Suprapubic skin (tissue), 3 donors: ENCODE results near the gene POLA2.

Source experiments
- CTCF ChIP-seq, 2 donors: fragments of 200-600 bp in 1 of 2; fragments of 450-650 bp in 1 of 2; sonication (generic) in 1 of 2; IDR thresholded peaks; one replicate each; pipeline ENCODE4 v1.5.1; 2016 to 2019; ENCODE audit warnings: antibody characterized with exemption in 2 of 2, mild to moderate bottlenecking in 1 of 2, moderate library complexity in 1 of 2
- EP300 ChIP-seq: sonication (generic); formaldehyde crosslinking; IDR thresholded peaks from one replicate; pipeline ENCODE4 v1.6.1; 2017; ENCODE audit warnings: antibody characterized with exemption
- POLR2A ChIP-seq, 2 donors: fragments of 450-650 bp; IDR thresholded peaks; one replicate each; pipeline ENCODE4 v1.6.1; 2017; ENCODE audit warnings: antibody characterized with exemption in 2 of 2, mild to moderate bottlenecking in 2 of 2, moderate library complexity in 2 of 2

GRCh38 chr11:65225279-65226102 is 36.3 kb upstream of the POLA2 start:
- TF ChIP-seq CTCF (IDR thresholded peaks at IDR 0.05) (peak; percentile 21 to 44), POLR2A (IDR thresholded peaks at IDR 0.05) (no peak), EP300 (no peak)
